D721Med (cell line): Measurements from ENCODE around the gene COMMD7.

Experiments used
- DNase-seq: peaks from one replicate; pipeline ENCODE4 v3.0.0; 2011; ENCODE audit warnings: low spot score; ENCODE audit not compliant: insufficient read length
- FAIRE-seq: peaks from 2 replicates; lab custom pipeline; 2011; peaks lifted over from hg19 to GRCh38; lab: Jason Lieb, UNC
- CTCF ChIP-seq: IDR thresholded peaks from 2 replicates; pipeline ENCODE4 v1.5.1; 2012; ENCODE audit warnings: mild to moderate bottlenecking, control low read depth; ENCODE audit not compliant: insufficient read depth; ENCODE audit errors: missing control alignments

COMMD7 gene

GRCh38 chr20:32655903-32656512 lies 87.3 kb downstream of the COMMD7 start:
- DNase-seq = no peak
- no peak for TF ChIP-seq CTCF
- FAIRE-seq = no peak

GRCh38 chr20:32652739-32653526 lies 90.3 kb downstream of the COMMD7 start:
- DNase-seq (peak; percentile 63), FAIRE-seq (no peak)
- peak; percentile 93 for TF ChIP-seq CTCF
